Hepatocyte (in vitro differentiated cells): ENCODE results near the gene JPH2. TPM values are rescaled to one million over a fixed set of nuclear protein-coding genes. Genes with fewer than 3 reads are reported as not detected.

Source experiments
- DNase-seq: peaks from one replicate; pipeline ENCODE4 v3.0.0-alpha.2; 2016; ENCODE audit warnings: low spot score
- H2AFZ ChIP-seq: fragments of 200-600 bp; sonication (generic); 2 replicates; pipeline ENCODE4 v1.6.0; 2016; ENCODE audit warnings: antibody characterized with exemption, mild to moderate bottlenecking
- H3K27ac ChIP-seq: fragments of 200-600 bp; sonication (generic); 2 replicates; pipeline ENCODE4 v1.5.1; 2016; ENCODE audit warnings: mild to moderate bottlenecking
- H3K27me3 ChIP-seq: fragments of 200-600 bp; sonication (generic); 2 replicates; pipeline ENCODE4 v1.6.1; 2016
- H3K36me3 ChIP-seq: fragments of 200-600 bp; sonication (generic); replicated peaks from 2 replicates; pipeline ENCODE4 v1.5.1; 2016; ENCODE audit warnings: low read depth; ENCODE audit not compliant: insufficient read depth
- H3K4me1 ChIP-seq: fragments of 200-600 bp; sonication (generic); 2 replicates; pipeline ENCODE4 v1.5.1; 2016; ENCODE audit warnings: mild to moderate bottlenecking, moderate library complexity; ENCODE audit not compliant: insufficient read depth
- H3K4me2 ChIP-seq: fragments of 200-600 bp; sonication (generic); 2 replicates; pipeline ENCODE4 v1.6.0; 2016
- H3K4me3 ChIP-seq: fragments of 200-600 bp; sonication (generic); 2 replicates; pipeline ENCODE4 v1.5.1; 2016; ENCODE audit warnings: mild to moderate bottlenecking
- H3K79me2 ChIP-seq: fragments of 200-600 bp; sonication (generic); 2 replicates; pipeline ENCODE4 v1.6.0; 2017; ENCODE audit warnings: mild to moderate bottlenecking
- H3K9me2 ChIP-seq: fragments of 200-600 bp; sonication (generic); replicated peaks from 2 replicates; pipeline ENCODE4 v1.6.0; 2017; ENCODE audit warnings: mild to moderate bottlenecking; ENCODE audit not compliant: insufficient read depth
- H3K9me3 ChIP-seq: fragments of 200-600 bp; sonication (generic); 2 replicates; pipeline ENCODE4 v1.5.1; 2016; ENCODE audit warnings: low read depth, mild to moderate bottlenecking
- H4K20me1 ChIP-seq: fragments of 200-600 bp; sonication (generic); 2 replicates; pipeline ENCODE4 v1.6.0; 2016; ENCODE audit warnings: mild to moderate bottlenecking; ENCODE audit not compliant: insufficient read depth, poor library complexity, severe bottlenecking
- CTCF ChIP-seq: fragments of 200-600 bp; sonication (generic); IDR thresholded peaks from 2 replicates; pipeline ENCODE4 v1.5.1; 2016; ENCODE audit warnings: antibody characterized with exemption, mild to moderate bottlenecking; ENCODE audit not compliant: poor library complexity
- EZH2 ChIP-seq: fragments of 200-600 bp; sonication (generic); IDR thresholded peaks from 2 replicates; pipeline ENCODE4 v1.6.1; 2016; ENCODE audit warnings: antibody characterized with exemption, mild to moderate bottlenecking, borderline replicate concordance
- EZH2phosphoT487 ChIP-seq: fragments of 200-600 bp; sonication (generic); IDR thresholded peaks from one replicate; pipeline ENCODE4 v1.6.1; 2018; ENCODE audit warnings: antibody characterized with exemption, mild to moderate bottlenecking, low read depth, moderate library complexity; ENCODE audit not compliant: unreplicated experiment, severe bottlenecking
- WGBS: methylation state at CpG from one replicate; pipeline ENCODE4 v1.1.6; 2016; ENCODE audit warnings: low lambda C conversion rate; ENCODE audit errors: missing lambda C conversion rate; 5-methylcytosine and 5-hydroxymethylcytosine counted together
- polyA plus RNA-seq: library from polyadenylated mRNA; unstranded; fragments of >200 nt; fragmentation: Nextera tagmentation; extraction: Ambion mirVana; gene quantifications from 2 replicates; pipeline ENCODE4 v1.2.1, GENCODE V29; 2016
- total RNA-seq: library from RNA; depleted of rRNA; stranded (reverse); fragments of >200 nt; gene quantifications from 2 replicates; pipeline ENCODE4 v1.2.3, GENCODE V29; 2014

The JPH2 gene
- total and polyA plus RNA-seq, 2 experiments from 2014 or later: 6.6 to 8.3 TPM

- no peak overlapping the region for H3K4me2 ChIP-seq
Measured at GRCh38 chr20:44083220-44083933, 103.6 kb downstream of the JPH2 start.

GRCh38 chr20:44081888-44082287 lies 105.1 kb downstream of the JPH2 start:
- Histone ChIP-seq H2AFZ (no peak overlapping the region), H3K36me3 (no peaks in the 10 kb centered on the region), H3K27ac (no peak overlapping the region), H3K79me2 (no peaks in the 10 kb centered on the region), H4K20me1 (no peaks in the 10 kb centered on the region), H3K27me3 (no peaks in the 10 kb centered on the region), H3K4me3 (no peak overlapping the region), H3K4me1 (peaks cover 3% of the 10 kb centered on the region), H3K9me3 (no peaks in the 10 kb centered on the region), H3K4me2 (no peak overlapping the region), H3K9me2 (no peaks in the 10 kb centered on the region)
- 92% methylated on average over 5 of the region's 5 CpGs for WGBS
- TF ChIP-seq EZH2phosphoT487 (no peak), EZH2 (no peak)
- DNase-seq: no peak

More at GRCh38 chr20:44083220-44083933, 103.6 kb downstream of the JPH2 start:
- Histone ChIP-seq H3K4me3 (no peak overlapping the region), H2AFZ (no peak overlapping the region), H3K79me2 (no peaks in the 10 kb centered on the region), H4K20me1 (no peaks in the 10 kb centered on the region), H3K9me2 (no peaks in the 10 kb centered on the region), H3K27ac (peak overlapping the region; percentile 47), H3K36me3 (no peaks in the 10 kb centered on the region), H3K4me1 (peaks cover 3% of the 10 kb centered on the region), H3K9me3 (no peaks in the 10 kb centered on the region), H3K27me3 (no peaks in the 10 kb centered on the region)
- DNase-seq: peak; percentile 36
- 73% methylated on average over 10 of the region's 10 CpGs for WGBS
- no peak for TF ChIP-seq EZH2
- no peak for TF ChIP-seq CTCF
- no peak for TF ChIP-seq EZH2phosphoT487

GRCh38 chr20:44081476-44081875 lies 105.5 kb downstream of the JPH2 start:
- Histone ChIP-seq H3K4me2 (no peak overlapping the region), H3K27ac (no peak overlapping the region), H4K20me1 (no peaks in the 10 kb centered on the region), H3K4me3 (no peak overlapping the region), H3K4me1 (peaks cover 3% of the 10 kb centered on the region), H3K9me3 (no peaks in the 10 kb centered on the region), H3K27me3 (no peaks in the 10 kb centered on the region), H2AFZ (no peak overlapping the region), H3K36me3 (no peaks in the 10 kb centered on the region), H3K9me2 (no peaks in the 10 kb centered on the region), H3K79me2 (no peaks in the 10 kb centered on the region)
- TF ChIP-seq EZH2 (no peak), EZH2phosphoT487 (no peak), CTCF (no peak)
- no peak for DNase-seq
- 79% methylated on average over 4 of the region's 4 CpGs for WGBS

- no peaks in the 10 kb centered on the region for H3K27me3 ChIP-seq
- TF ChIP-seq CTCF (peak; percentile 99), EZH2phosphoT487 (no peak), EZH2 (no peak)
- WGBS: 28% methylated on average over 8 of the region's 8 CpGs
- DNase-seq: peak; percentile 84
- H3K4me2 ChIP-seq: no peak overlapping the region
- no peaks in the 10 kb centered on the region for H4K20me1 ChIP-seq
- peaks cover 3% of the 10 kb centered on the region for H3K4me1 ChIP-seq
- no peaks in the 10 kb centered on the region for H3K36me3 ChIP-seq
- H3K79me2 ChIP-seq: no peaks in the 10 kb centered on the region
- no peaks in the 10 kb centered on the region for H3K9me3 ChIP-seq
- no peaks in the 10 kb centered on the region for H3K9me2 ChIP-seq
- H2AFZ ChIP-seq: no peak overlapping the region
- no peak overlapping the region for H3K4me3 ChIP-seq
- H3K27ac ChIP-seq: no peak overlapping the region
Measured at GRCh38 chr20:44080646-44081267, 106.2 kb downstream of the JPH2 start.
